Motor neuron (in vitro differentiated cells): Measurements from ENCODE around the gene NOPCHAP1. TPM values are rescaled to one million over a fixed set of nuclear protein-coding genes. Genes with fewer than 3 reads are reported as not detected.
"Not testable (repeated sequence)": the region's sequence is repeated elsewhere in the genome, so short reads cannot be mapped to it uniquely, and the experiment has no call there.

Experiments used
- ATAC-seq, 8 experiments: fragments of 200-7000 bp; cut with Tn5 transposase; replicated peaks in 6 of 8; 2 replicates each; pipeline ENCODE4 v1.8.0; 2021; ENCODE audit warnings: mild to moderate bottlenecking in 8 of 8, moderate library complexity in 8 of 8
- H3K27ac ChIP-seq, 2 donors: fragments of 250-450 bp; sonication (Bioruptor Pico); 2 replicates each; pipeline ENCODE4 v1.9.0; 2021; ENCODE audit warnings: antibody characterized with exemption in 2 of 2, mild to moderate bottlenecking in 2 of 2, moderate library complexity in 1 of 2
- H3K4me1 ChIP-seq, 2 donors: fragments of 250-450 bp; sonication (Bioruptor Pico); replicated peaks in 1 of 2; 2 replicates each; pipeline ENCODE4 v1.6.1; 2021; ENCODE audit warnings: antibody characterized with exemption in 2 of 2, mild to moderate bottlenecking in 2 of 2, moderate library complexity in 1 of 2
- H3K4me3 ChIP-seq, 5 donors: fragments of 250-450 bp; sonication (Bioruptor Pico); 2 replicates each; pipeline ENCODE4 v1.9.0; 2021; ENCODE audit warnings: antibody characterized with exemption in 5 of 5, mild to moderate bottlenecking in 5 of 5, moderate library complexity in 4 of 5
- WGBS, 10 experiments: fragments of 450-650 bp; shearing (Covaris generic); methylation state at CpG; one replicate each; pipeline ENCODE4 v1.0.0; 2022; 5-methylcytosine and 5-hydroxymethylcytosine counted together
- in situ Hi-C, 9 experiments: fragments of 400-800 bp; cut with MboI; loops; one replicate each; pipeline ENCODE4 v1.15.0; 2021; ENCODE audit warnings: low sequenced_read_pairs in 9 of 9, low pct_unique_long_range_greater_than_20kb in 2 of 9; ENCODE audit not compliant: unreplicated experiment in 9 of 9
- total RNA-seq, 8 experiments: library from RNA; unstranded; fragments of 300-600 nt; gene quantifications; 2 replicates each; pipeline versions ENCODE4 v1.2.3 to v1.2.4, GENCODE V29; 2022

Gene NOPCHAP1
- total RNA-seq, 8 experiments from 2014 or later = 7.4 to 20.6 (median 13.1) TPM

- H3K4me3 ChIP-seq = no peak overlapping the region
- ATAC-seq = peak in 1 of 8 experiments; percentile 46
- 0 to 96% (median 52%) methylated on average over 2 to 5 of the region's 5 CpGs for WGBS, 10 experiments
- in situ Hi-C loops = loop anchor here in 1 of 9 experiments (25.0 kb wide), 1 partner anchor 109 kb away; no protein-coding TSS in a partner anchor
- H3K27ac ChIP-seq = no peak overlapping the region
- H3K4me1 ChIP-seq = peaks cover 0 to 4% of the 10 kb centered on the region in 2 donors
Observed at GRCh38 chr12:104971306-104971705, 14.8 kb upstream of the NOPCHAP1 start.

- Histone ChIP-seq H3K4me3 (no peak overlapping the region), H3K27ac (no peak overlapping the region), H3K4me1 (peaks cover 0 to 4% of the 10 kb centered on the region in 2 donors)
- in situ Hi-C loops = loop anchor here in 1 of 9 experiments (25.0 kb wide), 1 partner anchor 111 kb away; no protein-coding TSS in a partner anchor
- 50 to 100% (median 84%) methylated on average over 1 to 5 of the region's 5 CpGs for WGBS, 10 experiments
- ATAC-seq = no peak
Observed at GRCh38 chr12:104973250-104973649, 12.9 kb upstream of the NOPCHAP1 start.

GRCh38 chr12:104974626-104975290 is 11.4 kb upstream of the NOPCHAP1 start:
- H3K4me1 ChIP-seq = peaks cover 0 to 4% of the 10 kb centered on the region in 2 donors
- H3K4me3 ChIP-seq = no peak overlapping the region
- in situ Hi-C loops = loop anchor here in 1 of 9 experiments (25.0 kb wide), 1 partner anchor 112 kb away; no protein-coding TSS in a partner anchor
- WGBS, 10 experiments = 19 to 100% (median 92%) methylated on average over 1 to 5 of the region's 7 CpGs; no CpG with 5 or more reads in 1 of the 10 experiments
- no peak overlapping the region for H3K27ac ChIP-seq
- ATAC-seq = peak in 2 of 8 experiments; percentile 15 to 30

GRCh38 chr12:104975587-104976343 is 10.4 kb upstream of the NOPCHAP1 start:
- H3K27ac ChIP-seq = no peak overlapping the region
- in situ Hi-C loops = no loop called here
- no peak overlapping the region for H3K4me3 ChIP-seq
- ATAC-seq = no peak
- H3K4me1 ChIP-seq = peaks cover 0 to 4% of the 10 kb centered on the region in 2 donors
- 39 to 100% (median 88%) methylated on average over 1 to 4 of the region's 4 CpGs; no CpG with 5 or more reads in 1 of the 10 experiments for WGBS, 10 experiments

- 50 to 100% (median 91%) methylated on average over 1 to 6 of the region's 8 CpGs; no CpG with 5 or more reads in 4 of the 10 experiments for WGBS, 10 experiments
- ATAC-seq = no peak
- H3K27ac ChIP-seq = no peak overlapping the region
- in situ Hi-C loops = no loop called here
- peaks cover 0 to 4% of the 10 kb centered on the region in 2 donors for H3K4me1 ChIP-seq
- H3K4me3 ChIP-seq = no peak overlapping the region
Observed at GRCh38 chr12:104976703-104977102, 9.4 kb upstream of the NOPCHAP1 start.

- H3K27ac ChIP-seq, ATAC-seq, in situ Hi-C loops, H3K4me3 ChIP-seq, H3K4me1 ChIP-seq: not testable (repeated sequence)
- 87 to 100% (median 98%) methylated on average over 1 to 7 of the region's 15 CpGs; no CpG with 5 or more reads in 6 of the 10 experiments for WGBS, 10 experiments
Observed at GRCh38 chr12:104977688-104978087, 8.4 kb upstream of the NOPCHAP1 start.

- in situ Hi-C loops = no loop called here
- Histone ChIP-seq H3K27ac (no peak overlapping the region), H3K4me3 (no peak overlapping the region), H3K4me1 (peaks cover 11 to 15% of the 10 kb centered on the region in 2 donors)
- no peak for ATAC-seq
- WGBS, 10 experiments = 50 to 100% (median 86%) methylated on average over 1 to 4 of the region's 4 CpGs; no CpG with 5 or more reads in 2 of the 10 experiments
Observed at GRCh38 chr12:104985206-104985605, 910 bp upstream of the NOPCHAP1 start.

- ATAC-seq = no peak
- Histone ChIP-seq H3K4me1 (peaks cover 11% of the 10 kb centered on the region in 2 donors), H3K4me3 (no peak overlapping the region), H3K27ac (no peak overlapping the region)
- in situ Hi-C loops = no loop called here
- WGBS, 10 experiments = 95 to 100% (median 100%) methylated on average over 1 to 4 of the region's 4 CpGs; no CpG with 5 or more reads in 3 of the 10 experiments
Observed at GRCh38 chr12:104990950-104991349, 4.8 kb downstream of the NOPCHAP1 start.

- 64 to 100% (median 87%) methylated on average over 1 to 3 of the region's 3 CpGs for WGBS, 10 experiments
- in situ Hi-C loops = no loop called here
- Histone ChIP-seq H3K4me1 (peaks cover 11% of the 10 kb centered on the region in 2 donors), H3K4me3 (no peak overlapping the region), H3K27ac (no peak overlapping the region)
- ATAC-seq = no peak
Observed at GRCh38 chr12:104991565-104992128, 5.5 kb downstream of the NOPCHAP1 start.

- in situ Hi-C loops = no loop called here
- Histone ChIP-seq H3K4me1 (no peaks in the 10 kb centered on the region), H3K4me3 (no peak overlapping the region), H3K27ac (no peak overlapping the region)
- 91 to 100% (median 95%) methylated on average over 1 to 3 of the region's 3 CpGs; no CpG with 5 or more reads in 1 of the 10 experiments for WGBS, 10 experiments
- no peak for ATAC-seq
Observed at GRCh38 chr12:104994336-104994735, 8.2 kb downstream of the NOPCHAP1 start.

- ATAC-seq = no peak
- WGBS, 10 experiments = 90 to 100% (median 96%) methylated on average over 2 to 3 of the region's 3 CpGs; no CpG with 5 or more reads in 1 of the 10 experiments
- in situ Hi-C loops = no loop called here
- H3K4me1 ChIP-seq = no peaks in the 10 kb centered on the region
- H3K27ac ChIP-seq = no peak overlapping the region
- H3K4me3 ChIP-seq = no peak overlapping the region
Observed at GRCh38 chr12:104997541-104997940, 11.4 kb downstream of the NOPCHAP1 start.

- no peak for ATAC-seq
- in situ Hi-C loops = no loop called here
- 60 to 100% (median 100%) methylated on average over 1 to 5 of the region's 15 CpGs; no CpG with 5 or more reads in 2 of the 10 experiments for WGBS, 10 experiments
Observed at GRCh38 chr12:104998423-104999346, 12.6 kb downstream of the NOPCHAP1 start.

More at GRCh38 chr12:104998423-104999346, 12.6 kb downstream of the NOPCHAP1 start:
- Histone ChIP-seq H3K27ac (no peak overlapping the region), H3K4me3 (no peak overlapping the region), H3K4me1 (no peaks in the 10 kb centered on the region)
